ENCODE results near the gene XIST.

DNA sequence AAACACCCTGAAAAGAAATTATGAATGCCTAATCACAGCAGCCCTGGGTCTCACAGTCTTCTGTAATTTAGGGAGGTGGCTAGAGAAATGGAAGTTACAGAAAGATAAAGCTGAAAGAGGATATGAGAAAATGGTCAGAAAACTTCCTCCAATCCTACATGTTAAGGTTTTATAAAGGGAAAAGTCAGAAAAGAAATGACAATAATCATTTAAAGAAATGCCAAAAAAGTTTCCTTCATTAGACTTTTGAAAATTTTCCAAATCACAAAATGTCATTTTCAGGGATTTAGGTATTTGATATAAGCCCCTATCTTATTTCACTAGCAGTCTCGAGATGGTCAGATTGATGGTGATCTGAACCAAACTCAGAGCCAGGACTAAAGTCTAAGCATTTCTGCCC lies 13.4 kb downstream of the XIST start:
- TF ChIP-seq, protein P1, sequence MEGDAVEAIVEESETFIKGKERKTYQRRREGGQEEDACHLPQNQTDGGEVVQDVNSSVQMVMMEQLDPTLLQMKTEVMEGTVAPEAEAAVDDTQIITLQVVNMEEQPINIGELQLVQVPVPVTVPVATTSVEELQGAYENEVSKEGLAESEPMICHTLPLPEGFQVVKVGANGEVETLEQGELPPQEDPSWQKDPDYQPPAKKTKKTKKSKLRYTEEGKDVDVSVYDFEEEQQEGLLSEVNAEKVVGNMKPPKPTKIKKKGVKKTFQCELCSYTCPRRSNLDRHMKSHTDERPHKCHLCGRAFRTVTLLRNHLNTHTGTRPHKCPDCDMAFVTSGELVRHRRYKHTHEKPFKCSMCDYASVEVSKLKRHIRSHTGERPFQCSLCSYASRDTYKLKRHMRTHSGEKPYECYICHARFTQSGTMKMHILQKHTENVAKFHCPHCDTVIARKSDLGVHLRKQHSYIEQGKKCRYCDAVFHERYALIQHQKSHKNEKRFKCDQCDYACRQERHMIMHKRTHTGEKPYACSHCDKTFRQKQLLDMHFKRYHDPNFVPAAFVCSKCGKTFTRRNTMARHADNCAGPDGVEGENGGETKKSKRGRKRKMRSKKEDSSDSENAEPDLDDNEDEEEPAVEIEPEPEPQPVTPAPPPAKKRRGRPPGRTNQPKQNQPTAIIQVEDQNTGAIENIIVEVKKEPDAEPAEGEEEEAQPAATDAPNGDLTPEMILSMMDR (IDR thresholded peaks at IDR 0.05; ENCODE audit: low read length): no peak
- TF ChIP-seq EZH2 (IDR thresholded peaks at IDR 0.05; ENCODE audit: borderline replicate concordance, low read length): no peak

Measured in OCI-LY1 (cell line).